GOT3 (cell line): ENCODE measurements around the gene OR2AT4.
"Not testable (repeated sequence)": the region's sequence is repeated elsewhere in the genome, so short reads cannot be mapped to it uniquely, and the experiment has no call there.

Source experiments
- DNase-seq: peaks from one replicate; lab custom pipeline; 2025; ENCODE audit warnings: mixed read lengths; lab: John Stamatoyannopoulos, UW

Gene OR2AT4

GRCh38 chr11:75096456-75097172 lies at the start of gene OR2AT4:
TSS of gene OR2AT4 (minus strand) at chr11:75096876.
- no peak for DNase-seq

- no peak for DNase-seq
Measured at GRCh38 chr11:75145972-75146519, 49.4 kb upstream of the OR2AT4 start.

GRCh38 chr11:75145196-75145971 lies 48.7 kb upstream of the OR2AT4 start:
- no peak for DNase-seq

GRCh38 chr11:75144716-75145014 lies 48.0 kb upstream of the OR2AT4 start:
- DNase-seq = no peak

- DNase-seq = no peak
Measured at GRCh38 chr11:75143420-75143731, 46.7 kb upstream of the OR2AT4 start.

- DNase-seq = no peak
Measured at GRCh38 chr11:75142714-75143419, 46.2 kb upstream of the OR2AT4 start.

GRCh38 chr11:75141166-75141565 lies 44.5 kb upstream of the OR2AT4 start:
- DNase-seq = no peak

GRCh38 chr11:75140269-75141138 lies 43.8 kb upstream of the OR2AT4 start:
- DNase-seq = no peak

GRCh38 chr11:75135651-75136050 lies 39.0 kb upstream of the OR2AT4 start:
- DNase-seq = no peak

GRCh38 chr11:75135021-75135650 lies 38.5 kb upstream of the OR2AT4 start:
- no peak for DNase-seq

- no peak for DNase-seq
Measured at GRCh38 chr11:75133976-75134375, 37.3 kb upstream of the OR2AT4 start.

- no peak for DNase-seq
Measured at GRCh38 chr11:75132080-75132479, 35.4 kb upstream of the OR2AT4 start.

GRCh38 chr11:75126564-75126963 lies 29.9 kb upstream of the OR2AT4 start:
- DNase-seq = no peak

- DNase-seq = no peak
Measured at GRCh38 chr11:75118577-75118976, 21.9 kb upstream of the OR2AT4 start.

GRCh38 chr11:75114465-75114864 lies 17.8 kb upstream of the OR2AT4 start:
- no peak for DNase-seq

- DNase-seq = no peak
Measured at GRCh38 chr11:75113030-75113429, 16.4 kb upstream of the OR2AT4 start.

- no peak for DNase-seq
Measured at GRCh38 chr11:75112200-75112599, 15.5 kb upstream of the OR2AT4 start.

GRCh38 chr11:75107187-75107586 lies 10.5 kb upstream of the OR2AT4 start:
- DNase-seq = no peak

- not testable (repeated sequence) for DNase-seq
Measured at GRCh38 chr11:75105967-75106681, 9.4 kb upstream of the OR2AT4 start.

- DNase-seq = no peak
Measured at GRCh38 chr11:75105462-75105925, 8.8 kb upstream of the OR2AT4 start.
